ENCODE data around the gene PLEKHH1. TPM values are rescaled to one million over a fixed set of nuclear protein-coding genes. Genes with fewer than 3 reads are reported as not detected.

The PLEKHH1 gene
- total and polyA plus RNA-seq, 2 experiments from 2014 or later: 14.7 to 33.9 TPM

DNA sequence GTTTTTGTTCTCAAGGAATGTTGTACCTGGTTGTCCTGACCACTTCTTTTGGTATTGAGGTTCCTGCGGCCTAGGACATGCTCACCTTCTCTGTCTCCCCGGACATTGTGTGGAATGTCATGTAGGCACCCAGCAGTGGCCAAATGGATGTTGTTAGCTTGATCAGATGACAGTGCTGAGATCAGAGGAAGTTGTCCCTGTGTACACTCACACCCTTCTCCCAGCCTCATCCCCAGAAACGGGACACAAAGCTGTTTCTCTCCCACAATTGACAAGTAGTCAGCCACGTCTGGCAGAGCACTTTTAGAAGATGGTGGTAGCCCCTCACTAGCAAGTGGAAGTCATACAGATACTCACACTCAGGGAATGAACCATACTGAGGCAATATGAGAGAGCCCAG is 3.0 kb downstream of the PLEKHH1 start (continued):
- TF ChIP-seq, protein P1, sequence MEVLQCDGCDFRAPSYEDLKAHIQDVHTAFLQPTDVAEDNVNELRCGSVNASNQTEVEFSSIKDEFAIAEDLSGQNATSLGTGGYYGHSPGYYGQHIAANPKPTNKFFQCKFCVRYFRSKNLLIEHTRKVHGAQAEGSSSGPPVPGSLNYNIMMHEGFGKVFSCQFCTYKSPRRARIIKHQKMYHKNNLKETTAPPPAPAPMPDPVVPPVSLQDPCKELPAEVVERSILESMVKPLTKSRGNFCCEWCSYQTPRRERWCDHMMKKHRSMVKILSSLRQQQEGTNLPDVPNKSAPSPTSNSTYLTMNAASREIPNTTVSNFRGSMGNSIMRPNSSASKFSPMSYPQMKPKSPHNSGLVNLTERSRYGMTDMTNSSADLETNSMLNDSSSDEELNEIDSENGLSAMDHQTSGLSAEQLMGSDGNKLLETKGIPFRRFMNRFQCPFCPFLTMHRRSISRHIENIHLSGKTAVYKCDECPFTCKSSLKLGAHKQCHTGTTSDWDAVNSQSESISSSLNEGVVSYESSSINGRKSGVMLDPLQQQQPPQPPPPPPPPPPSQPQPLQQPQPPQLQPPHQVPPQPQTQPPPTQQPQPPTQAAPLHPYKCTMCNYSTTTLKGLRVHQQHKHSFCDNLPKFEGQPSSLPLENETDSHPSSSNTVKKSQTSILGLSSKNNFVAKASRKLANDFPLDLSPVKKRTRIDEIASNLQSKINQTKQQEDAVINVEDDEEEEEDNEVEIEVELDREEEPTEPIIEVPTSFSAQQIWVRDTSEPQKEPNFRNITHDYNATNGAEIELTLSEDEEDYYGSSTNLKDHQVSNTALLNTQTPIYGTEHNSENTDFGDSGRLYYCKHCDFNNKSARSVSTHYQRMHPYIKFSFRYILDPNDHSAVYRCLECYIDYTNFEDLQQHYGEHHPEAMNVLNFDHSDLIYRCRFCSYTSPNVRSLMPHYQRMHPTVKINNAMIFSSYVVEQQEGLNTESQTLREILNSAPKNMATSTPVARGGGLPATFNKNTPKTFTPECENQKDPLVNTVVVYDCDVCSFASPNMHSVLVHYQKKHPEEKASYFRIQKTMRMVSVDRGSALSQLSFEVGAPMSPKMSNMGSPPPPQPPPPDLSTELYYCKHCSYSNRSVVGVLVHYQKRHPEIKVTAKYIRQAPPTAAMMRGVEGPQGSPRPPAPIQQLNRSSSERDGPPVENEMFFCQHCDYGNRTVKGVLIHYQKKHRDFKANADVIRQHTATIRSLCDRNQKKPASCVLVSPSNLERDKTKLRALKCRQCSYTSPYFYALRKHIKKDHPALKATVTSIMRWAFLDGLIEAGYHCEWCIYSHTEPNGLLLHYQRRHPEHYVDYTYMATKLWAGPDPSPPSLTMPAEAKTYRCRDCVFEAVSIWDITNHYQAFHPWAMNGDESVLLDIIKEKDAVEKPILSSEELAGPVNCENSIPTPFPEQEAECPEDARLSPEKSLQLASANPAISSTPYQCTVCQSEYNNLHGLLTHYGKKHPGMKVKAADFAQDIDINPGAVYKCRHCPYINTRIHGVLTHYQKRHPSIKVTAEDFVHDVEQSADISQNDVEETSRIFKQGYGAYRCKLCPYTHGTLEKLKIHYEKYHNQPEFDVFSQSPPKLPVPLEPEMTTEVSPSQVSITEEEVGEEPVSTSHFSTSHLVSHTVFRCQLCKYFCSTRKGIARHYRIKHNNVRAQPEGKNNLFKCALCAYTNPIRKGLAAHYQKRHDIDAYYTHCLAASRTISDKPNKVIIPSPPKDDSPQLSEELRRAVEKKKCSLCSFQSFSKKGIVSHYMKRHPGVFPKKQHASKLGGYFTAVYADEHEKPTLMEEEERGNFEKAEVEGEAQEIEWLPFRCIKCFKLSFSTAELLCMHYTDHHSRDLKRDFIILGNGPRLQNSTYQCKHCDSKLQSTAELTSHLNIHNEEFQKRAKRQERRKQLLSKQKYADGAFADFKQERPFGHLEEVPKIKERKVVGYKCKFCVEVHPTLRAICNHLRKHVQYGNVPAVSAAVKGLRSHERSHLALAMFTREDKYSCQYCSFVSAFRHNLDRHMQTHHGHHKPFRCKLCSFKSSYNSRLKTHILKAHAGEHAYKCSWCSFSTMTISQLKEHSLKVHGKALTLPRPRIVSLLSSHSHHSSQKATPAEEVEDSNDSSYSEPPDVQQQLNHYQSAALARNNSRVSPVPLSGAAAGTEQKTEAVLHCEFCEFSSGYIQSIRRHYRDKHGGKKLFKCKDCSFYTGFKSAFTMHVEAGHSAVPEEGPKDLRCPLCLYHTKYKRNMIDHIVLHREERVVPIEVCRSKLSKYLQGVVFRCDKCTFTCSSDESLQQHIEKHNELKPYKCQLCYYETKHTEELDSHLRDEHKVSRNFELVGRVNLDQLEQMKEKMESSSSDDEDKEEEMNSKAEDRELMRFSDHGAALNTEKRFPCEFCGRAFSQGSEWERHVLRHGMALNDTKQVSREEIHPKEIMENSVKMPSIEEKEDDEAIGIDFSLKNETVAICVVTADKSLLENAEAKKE (CRISPR knock-in tag; IDR thresholded peaks at IDR 0.05): no peak
- TF ChIP-seq STAT1 (IDR thresholded peaks at IDR 0.05; ENCODE audit: unreplicated experiment) (no peak), CREB1 (CRISPR knock-in tag; IDR thresholded peaks at IDR 0.05; ENCODE audit: low read depth) (no peak), ZNF331 (CRISPR knock-in tag; IDR thresholded peaks at IDR 0.05; ENCODE audit: low read depth) (no peak)
- TF ChIP-seq, protein P2, sequence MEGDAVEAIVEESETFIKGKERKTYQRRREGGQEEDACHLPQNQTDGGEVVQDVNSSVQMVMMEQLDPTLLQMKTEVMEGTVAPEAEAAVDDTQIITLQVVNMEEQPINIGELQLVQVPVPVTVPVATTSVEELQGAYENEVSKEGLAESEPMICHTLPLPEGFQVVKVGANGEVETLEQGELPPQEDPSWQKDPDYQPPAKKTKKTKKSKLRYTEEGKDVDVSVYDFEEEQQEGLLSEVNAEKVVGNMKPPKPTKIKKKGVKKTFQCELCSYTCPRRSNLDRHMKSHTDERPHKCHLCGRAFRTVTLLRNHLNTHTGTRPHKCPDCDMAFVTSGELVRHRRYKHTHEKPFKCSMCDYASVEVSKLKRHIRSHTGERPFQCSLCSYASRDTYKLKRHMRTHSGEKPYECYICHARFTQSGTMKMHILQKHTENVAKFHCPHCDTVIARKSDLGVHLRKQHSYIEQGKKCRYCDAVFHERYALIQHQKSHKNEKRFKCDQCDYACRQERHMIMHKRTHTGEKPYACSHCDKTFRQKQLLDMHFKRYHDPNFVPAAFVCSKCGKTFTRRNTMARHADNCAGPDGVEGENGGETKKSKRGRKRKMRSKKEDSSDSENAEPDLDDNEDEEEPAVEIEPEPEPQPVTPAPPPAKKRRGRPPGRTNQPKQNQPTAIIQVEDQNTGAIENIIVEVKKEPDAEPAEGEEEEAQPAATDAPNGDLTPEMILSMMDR (conservative IDR thresholded peaks at IDR 0.05; ENCODE audit: low read depth in 2 of 2): no peak

GRCh38 chr14:67537736-67538135 is 4.6 kb downstream of the PLEKHH1 start:
- H3K27ac Mint-ChIP-seq: no peak overlapping the region
- no peaks in the 10 kb centered on the region; the same call in 2 of the 3 replicates for H3K36me3 Mint-ChIP-seq (ENCODE audit: low read depth)
- H3K4me1 Mint-ChIP-seq: peaks cover 42% of the 10 kb centered on the region
- TF ChIP-seq POLR2AphosphoS5 (IDR thresholded peaks at IDR 0.05; ENCODE audit: low read depth): no peak
- TF ChIP-seq EZH2 (IDR thresholded peaks at IDR 0.05; ENCODE audit: low read depth, unreplicated experiment): no peak
- TF ChIP-seq EZH2phosphoT487 (IDR thresholded peaks at IDR 0.05; ENCODE audit: unreplicated experiment): no peak
- no peak for TF ChIP-seq NANOG (IDR thresholded peaks at IDR 0.05; ENCODE audit: borderline replicate concordance)
- TF ChIP-seq, protein P2 (conservative IDR thresholded peaks at IDR 0.05; ENCODE audit: low read depth in 2 of 2): no peak

More at GRCh38 chr14:67537736-67538135, 4.6 kb downstream of the PLEKHH1 start:
- Histone ChIP-seq H3K4me2 (no peak overlapping the region), H3K27me3 (ENCODE audit: insufficient read depth) (peaks cover 5% of the 10 kb centered on the region; the same call in 1 of the 2 replicates), H3K4me1 (ENCODE audit: insufficient read depth) (peaks cover 37% of the 10 kb centered on the region), H3K79me2 (replicated peaks; ENCODE audit: insufficient read depth) (peaks cover 20% of the 10 kb centered on the region; the same call in 1 of the 2 replicates), H3K27ac (ENCODE audit: low read depth) (no peak overlapping the region), H3K4me3 (no peak overlapping the region), H3K9me2 (ENCODE audit: insufficient read depth) (no peaks in the 10 kb centered on the region), H2AFZ (no peak overlapping the region), H3F3A (replicated peaks; ENCODE audit: low read depth) (0 out of 2 replicates have a peak, but pooled peaks cover 7% of the 10 kb centered on the region), H3K36me3 (ENCODE audit: insufficient read depth) (no peaks in the 10 kb centered on the region), H4K20me1 (replicated peaks; ENCODE audit: insufficient read depth) (no peaks in the 10 kb centered on the region)
- no peak overlapping the region for H3K4me3 Mint-ChIP-seq
- H3K9me3 Mint-ChIP-seq: no peaks in the 10 kb centered on the region
- ATAC-seq (no peak), DNase-seq (ENCODE audit: low spot score) (no peak)
- peaks cover 11% of the 10 kb centered on the region for H3K27me3 Mint-ChIP-seq (ENCODE audit: insufficient read depth, low read depth, poor library complexity)

Data from GM23338 (cell line).